HepG2 (cell line): ENCODE results near the gene SPHK1. TPM values are rescaled to one million over a fixed set of nuclear protein-coding genes. Genes with fewer than 3 reads are reported as not detected.

Experiments
- DZIP1 ChIP-seq: sonication (generic); formaldehyde crosslinking; IDR thresholded peaks from 2 replicates; pipeline ENCODE4 v1.5.0; 2020; ENCODE audit warnings: mild to moderate bottlenecking, missing genetic modification reagents
- E2F5 ChIP-seq: sonication (generic); formaldehyde crosslinking; conservative IDR thresholded peaks from 2 replicates; pipeline ENCODE4 v1.4.0; 2020; ENCODE audit warnings: missing genetic modification reagents
- FOXO4 ChIP-seq: sonication (generic); formaldehyde crosslinking; conservative IDR thresholded peaks from 2 replicates; pipeline ENCODE4 v1.8.1; 2023; ENCODE audit warnings: missing genetic modification reagents
- GLMP ChIP-seq: sonication (generic); formaldehyde crosslinking; IDR thresholded peaks from 2 replicates; pipeline ENCODE4 v1.9.0; 2021; ENCODE audit warnings: missing genetic modification reagents, mild to moderate bottlenecking, borderline replicate concordance
- HOXA5 ChIP-seq: sonication (generic); formaldehyde crosslinking; IDR thresholded peaks from 2 replicates; pipeline ENCODE4 v1.4.0; 2020; ENCODE audit warnings: missing genetic modification reagents
- HOXA9 ChIP-seq: sonication (generic); formaldehyde crosslinking; IDR thresholded peaks from 2 replicates; pipeline ENCODE4 v1.8.1; 2022; ENCODE audit warnings: missing genetic modification reagents, mild to moderate bottlenecking, moderate library complexity, borderline replicate concordance
- MTA3 ChIP-seq: sonication (generic); formaldehyde crosslinking; IDR thresholded peaks from 2 replicates; pipeline ENCODE4 v1.4.0; 2020; ENCODE audit warnings: missing genetic modification reagents
- MTERF4 ChIP-seq: sonication (generic); formaldehyde crosslinking; IDR thresholded peaks from 2 replicates; pipeline ENCODE4 v1.8.0; 2023; ENCODE audit warnings: mild to moderate bottlenecking, missing genetic modification reagents
- MXD1 ChIP-seq: sonication (generic); formaldehyde crosslinking; IDR thresholded peaks from 2 replicates; pipeline ENCODE4 v1.4.0; 2020; ENCODE audit warnings: mild to moderate bottlenecking, missing genetic modification reagents
- MXD4 ChIP-seq: IDR thresholded peaks from 2 replicates; pipeline ENCODE4 v1.6.1; 2016; ENCODE audit warnings: mild to moderate bottlenecking, missing biosample characterization, missing genetic modification reagents
- NAIF1 ChIP-seq: sonication (generic); formaldehyde crosslinking; IDR thresholded peaks from 2 replicates; pipeline ENCODE4 v1.5.0; 2020; ENCODE audit warnings: mild to moderate bottlenecking, missing genetic modification reagents, borderline replicate concordance
- NFATC3 ChIP-seq: sonication (generic); formaldehyde crosslinking; IDR thresholded peaks from 2 replicates; pipeline ENCODE4 v1.5.1; 2020; ENCODE audit warnings: mild to moderate bottlenecking, missing genetic modification reagents
- PHF21A ChIP-seq: sonication (generic); formaldehyde crosslinking; IDR thresholded peaks from 2 replicates; pipeline ENCODE4 v1.5.0; 2020; ENCODE audit warnings: mild to moderate bottlenecking, missing genetic modification reagents
- SSRP1 ChIP-seq: IDR thresholded peaks from 2 replicates; pipeline ENCODE4 v1.6.1; 2016; ENCODE audit warnings: control low read depth
- THRA ChIP-seq: sonication (generic); formaldehyde crosslinking; IDR thresholded peaks from 2 replicates; pipeline ENCODE4 v1.4.0; 2020; ENCODE audit warnings: missing genetic modification reagents, borderline replicate concordance
- THYN1 ChIP-seq: sonication (generic); formaldehyde crosslinking; IDR thresholded peaks from 2 replicates; pipeline ENCODE4 v1.8.1; 2023; ENCODE audit warnings: low read depth, mild to moderate bottlenecking, moderate library complexity, missing genetic modification reagents, borderline replicate concordance
- U2AF1 ChIP-seq: fragments of 200-400 bp; formaldehyde crosslinking; optimal IDR thresholded peaks from 2 replicates; pipeline ENCODE3; 2017; ENCODE audit warnings: mild to moderate bottlenecking, low read depth, low read length
- ZFP37 ChIP-seq: sonication (generic); formaldehyde crosslinking; IDR thresholded peaks from 2 replicates; pipeline ENCODE4 v1.4.0; 2020; ENCODE audit warnings: missing genetic modification reagents, borderline replicate concordance
- ZMAT3 ChIP-seq: sonication (generic); formaldehyde crosslinking; conservative IDR thresholded peaks from 2 replicates; pipeline ENCODE4 v1.7.0; 2021; ENCODE audit warnings: missing genetic modification reagents
- ZNF598 ChIP-seq: sonication (generic); formaldehyde crosslinking; IDR thresholded peaks from 2 replicates; pipeline ENCODE4 v1.5.1; 2020; ENCODE audit warnings: mild to moderate bottlenecking, missing genetic modification reagents, borderline replicate concordance
- ZNF644 ChIP-seq: IDR thresholded peaks from 2 replicates; pipeline ENCODE4 v1.6.1; 2016; ENCODE audit warnings: low read depth
- polyA plus RNA-seq, 8 experiments: library from polyadenylated mRNA; depleted of rRNA in 3 of 8; stranded (reverse) in 7 of 8; unstranded in 1 of 8; fragments of >200 nt; fragmentation: Illumina TruSeq in 4 of 8; extraction: Trizol in 4 of 8; gene quantifications; 2 replicates each; pipeline versions ENCODE4 v1.2.1 to v1.2.3, GENCODE V29; 2011 to 2016; ENCODE audit warnings: low read depth in 4 of 8, missing spikeins in 1 of 8, mixed read lengths in 1 of 8; ENCODE audit not compliant: insufficient read depth in 1 of 8
- total RNA-seq, 5 experiments: library from RNA; depleted of rRNA; stranded (reverse); fragments of >200 nt; fragmentation: Illumina TruSeq; extraction: Trizol; gene quantifications; 2 replicates each; pipeline ENCODE4 v1.2.3, GENCODE V29; 2016; ENCODE audit warnings: low read depth in 1 of 5

Gene SPHK1
- total and polyA plus RNA-seq, 2 of the 13 experiments (the other 11 are each of a cell fraction or from before 2014, with no cell fraction given) = 129 to 160 TPM

GRCh38 chr17:76351526-76352071 lies 32.8 kb upstream of the SPHK1 start (continued):
- TF ChIP-seq E2F5 (CRISPR knock-in tag) (no peak), THYN1 (CRISPR knock-in tag) (no peak), HOXA5 (CRISPR knock-in tag) (no peak), MTA3 (no peak), NAIF1 (peak; percentile 41; the same call in 1 of the 2 replicates), ZNF598 (CRISPR knock-in tag) (0 out of 2 replicates have a peak, but pooled peaks have one; percentile 45), FOXO4 (CRISPR knock-in tag) (no peak), ZMAT3 (CRISPR knock-in tag) (no peak), GLMP (no peak), ZNF644 (CRISPR knock-in tag) (no peak), DZIP1 (CRISPR knock-in tag) (no peak), MXD1 (CRISPR knock-in tag) (no peak), SSRP1 (CRISPR knock-in tag) (peak; percentile 63; the same call in 1 of the 2 replicates), ZFP37 (CRISPR knock-in tag) (no peak), U2AF1 (no peak), PHF21A (CRISPR knock-in tag) (peak; percentile 78; the same call in 1 of the 2 replicates), MTERF4 (no peak), HOXA9 (CRISPR knock-in tag) (no peak), MXD4 (CRISPR knock-in tag) (no peak), NFATC3 (CRISPR knock-in tag) (no peak), THRA (CRISPR knock-in tag) (peak; percentile 95)
